Muscle layer of duodenum (tissue), 2 donors: Measurements from ENCODE around the gene OPA3.

ENCODE experiments used
- H3K27ac ChIP-seq: one replicate; pipeline ENCODE4 v1.7.0; 2013; ENCODE audit warnings: mild to moderate bottlenecking, low read length
- H3K27me3 ChIP-seq: one replicate; pipeline ENCODE4 v1.7.0; 2013; ENCODE audit warnings: low read depth, mild to moderate bottlenecking, control low read depth, low read length
- H3K36me3 ChIP-seq, 2 donors: one replicate each; pipeline ENCODE4 v1.7.0; 2013; ENCODE audit warnings: low read length in 2 of 2, control low read depth in 1 of 2, mild to moderate bottlenecking in 1 of 2; ENCODE audit not compliant: insufficient read depth in 2 of 2, control insufficient read depth in 1 of 2
- H3K4me1 ChIP-seq, 2 donors: one replicate each; pipeline ENCODE4 v1.7.0; 2013; ENCODE audit warnings: low read length in 2 of 2, mild to moderate bottlenecking in 2 of 2, control low read depth in 1 of 2, moderate library complexity in 1 of 2; ENCODE audit not compliant: insufficient read depth in 2 of 2, control insufficient read depth in 1 of 2
- H3K4me3 ChIP-seq, 2 donors: one replicate each; pipeline ENCODE4 v1.7.0; 2013; ENCODE audit warnings: low read length in 2 of 2, low read depth in 1 of 2, mild to moderate bottlenecking in 1 of 2
- H3K9me3 ChIP-seq, 2 donors: one replicate each; pipeline ENCODE4 v1.7.0; 2013; ENCODE audit warnings: low read length in 2 of 2, control low read depth in 1 of 2, mild to moderate bottlenecking in 1 of 2; ENCODE audit not compliant: control insufficient read depth in 1 of 2
- donor health status: healthy.

Gene OPA3

GRCh38 chr19:45577111-45577905, 7.3 kb downstream of the OPA3 start:
- no peaks in the 10 kb centered on the region for H3K27me3 ChIP-seq
- peak overlapping the region; percentile 64 for H3K27ac ChIP-seq
- no peaks in the 10 kb centered on the region for H3K36me3 ChIP-seq
- no peak overlapping the region for H3K4me3 ChIP-seq
- peaks cover 13 to 19% of the 10 kb centered on the region in 2 donors for H3K4me1 ChIP-seq
- no peaks in the 10 kb centered on the region for H3K9me3 ChIP-seq

- Histone ChIP-seq H3K27ac (peak overlapping the region; percentile 56), H3K9me3 (no peaks in the 10 kb centered on the region), H3K27me3 (no peaks in the 10 kb centered on the region), H3K4me1 (peaks cover 13 to 19% of the 10 kb centered on the region in 2 donors), H3K36me3 (no peaks in the 10 kb centered on the region), H3K4me3 (no peak overlapping the region)
Observed at GRCh38 chr19:45576682-45577081, 7.9 kb downstream of the OPA3 start.

- H3K4me1 ChIP-seq: peaks cover 13 to 19% of the 10 kb centered on the region in 2 donors
Observed at GRCh38 chr19:45575216-45575615, 9.4 kb downstream of the OPA3 start.

GRCh38 chr19:45574526-45574925, 10.1 kb downstream of the OPA3 start:
- Histone ChIP-seq H3K36me3 (no peaks in the 10 kb centered on the region), H3K9me3 (no peaks in the 10 kb centered on the region), H3K4me3 (no peak overlapping the region), H3K27me3 (no peaks in the 10 kb centered on the region), H3K4me1 (peaks cover 13 to 19% of the 10 kb centered on the region in 2 donors), H3K27ac (no peak overlapping the region)

More at GRCh38 chr19:45575216-45575615, 9.4 kb downstream of the OPA3 start:
- Histone ChIP-seq H3K9me3 (no peaks in the 10 kb centered on the region), H3K27me3 (no peaks in the 10 kb centered on the region), H3K4me3 (no peak overlapping the region), H3K27ac (no peak overlapping the region), H3K36me3 (no peaks in the 10 kb centered on the region)

- Histone ChIP-seq H3K4me1 (peaks cover 2 to 4% of the 10 kb centered on the region in 2 donors), H3K27me3 (no peaks in the 10 kb centered on the region), H3K27ac (no peak overlapping the region)
Observed at GRCh38 chr19:45571457-45572220, 13.0 kb downstream of the OPA3 start.

GRCh38 chr19:45569619-45570421, 14.8 kb downstream of the OPA3 start:
- Histone ChIP-seq H3K4me3 (no peak overlapping the region), H3K27ac (no peak overlapping the region), H3K36me3 (no peaks in the 10 kb centered on the region), H3K4me1 (no peaks in the 10 kb centered on the region), H3K9me3 (no peaks in the 10 kb centered on the region), H3K27me3 (no peaks in the 10 kb centered on the region)

More at GRCh38 chr19:45571457-45572220, 13.0 kb downstream of the OPA3 start:
- Histone ChIP-seq H3K36me3 (no peaks in the 10 kb centered on the region), H3K9me3 (no peaks in the 10 kb centered on the region), H3K4me3 (no peak overlapping the region)

- no peak overlapping the region for H3K4me3 ChIP-seq
- H3K27ac ChIP-seq: no peak overlapping the region
- no peaks in the 10 kb centered on the region for H3K36me3 ChIP-seq
- H3K9me3 ChIP-seq: no peaks in the 10 kb centered on the region
- no peaks in the 10 kb centered on the region for H3K4me1 ChIP-seq
- H3K27me3 ChIP-seq: no peaks in the 10 kb centered on the region
Observed at GRCh38 chr19:45568732-45569131, 15.9 kb downstream of the OPA3 start.

GRCh38 chr19:45567609-45568008, 17.0 kb downstream of the OPA3 start:
- Histone ChIP-seq H3K27ac (no peak overlapping the region), H3K9me3 (no peaks in the 10 kb centered on the region), H3K27me3 (no peaks in the 10 kb centered on the region), H3K4me1 (no peaks in the 10 kb centered on the region), H3K4me3 (no peak overlapping the region), H3K36me3 (no peaks in the 10 kb centered on the region)

- Histone ChIP-seq H3K4me1 (no peaks in the 10 kb centered on the region), H3K27me3 (no peaks in the 10 kb centered on the region), H3K4me3 (no peak overlapping the region), H3K9me3 (no peaks in the 10 kb centered on the region), H3K36me3 (no peaks in the 10 kb centered on the region), H3K27ac (no peak overlapping the region)
Observed at GRCh38 chr19:45564131-45564780, 20.3 kb downstream of the OPA3 start.

- H3K4me3 ChIP-seq: no peak overlapping the region
- no peak overlapping the region for H3K27ac ChIP-seq
- no peaks in the 10 kb centered on the region for H3K4me1 ChIP-seq
- H3K9me3 ChIP-seq: no peaks in the 10 kb centered on the region
- no peaks in the 10 kb centered on the region for H3K27me3 ChIP-seq
- no peaks in the 10 kb centered on the region for H3K36me3 ChIP-seq
Observed at GRCh38 chr19:45560686-45561085, 23.9 kb downstream of the OPA3 start.
